ENCODE measurements around the gene NEK6.

The NEK6 gene

DNA sequence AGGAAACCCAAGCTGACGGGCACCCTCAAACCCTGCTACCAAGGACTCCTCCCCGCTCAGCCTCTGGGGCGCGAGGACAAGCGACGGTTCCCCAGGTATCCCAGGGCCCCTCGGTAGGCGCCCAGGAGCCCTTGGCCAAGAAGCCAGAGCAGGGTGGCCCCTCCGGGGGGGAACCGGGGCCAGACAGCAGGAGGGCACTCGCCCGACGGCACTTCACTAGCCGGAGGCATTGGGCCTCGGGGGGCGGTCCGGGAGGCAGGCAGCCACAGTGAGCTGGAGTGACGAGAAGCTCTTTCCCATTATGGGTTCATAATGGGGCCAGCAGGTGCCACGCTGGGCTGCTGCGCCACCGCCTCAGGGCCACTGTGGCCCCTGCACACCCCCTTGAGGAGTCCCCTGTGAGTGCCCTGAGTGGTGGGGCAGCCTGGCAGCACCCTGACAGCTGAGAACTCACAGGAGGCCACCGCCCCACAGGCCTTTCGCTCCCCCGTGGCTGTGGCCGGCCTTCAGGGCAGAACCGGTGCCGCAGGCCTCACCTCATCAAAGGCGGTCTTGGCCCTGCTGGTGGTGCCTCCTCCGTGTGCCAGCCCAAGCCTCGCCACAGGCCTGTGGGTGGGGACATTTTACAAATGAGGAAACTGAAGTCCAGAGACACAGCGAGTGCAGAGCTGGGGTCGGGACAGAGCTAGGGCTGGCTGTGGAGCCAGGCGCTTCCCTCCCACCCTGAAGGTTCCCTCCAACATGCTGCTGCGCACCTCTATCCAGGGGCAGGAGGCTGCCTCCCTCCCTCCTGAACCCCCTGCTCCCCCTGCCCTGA is 88.8 kb downstream of the NEK6 start:
- no peak for DNase-seq

DNA sequence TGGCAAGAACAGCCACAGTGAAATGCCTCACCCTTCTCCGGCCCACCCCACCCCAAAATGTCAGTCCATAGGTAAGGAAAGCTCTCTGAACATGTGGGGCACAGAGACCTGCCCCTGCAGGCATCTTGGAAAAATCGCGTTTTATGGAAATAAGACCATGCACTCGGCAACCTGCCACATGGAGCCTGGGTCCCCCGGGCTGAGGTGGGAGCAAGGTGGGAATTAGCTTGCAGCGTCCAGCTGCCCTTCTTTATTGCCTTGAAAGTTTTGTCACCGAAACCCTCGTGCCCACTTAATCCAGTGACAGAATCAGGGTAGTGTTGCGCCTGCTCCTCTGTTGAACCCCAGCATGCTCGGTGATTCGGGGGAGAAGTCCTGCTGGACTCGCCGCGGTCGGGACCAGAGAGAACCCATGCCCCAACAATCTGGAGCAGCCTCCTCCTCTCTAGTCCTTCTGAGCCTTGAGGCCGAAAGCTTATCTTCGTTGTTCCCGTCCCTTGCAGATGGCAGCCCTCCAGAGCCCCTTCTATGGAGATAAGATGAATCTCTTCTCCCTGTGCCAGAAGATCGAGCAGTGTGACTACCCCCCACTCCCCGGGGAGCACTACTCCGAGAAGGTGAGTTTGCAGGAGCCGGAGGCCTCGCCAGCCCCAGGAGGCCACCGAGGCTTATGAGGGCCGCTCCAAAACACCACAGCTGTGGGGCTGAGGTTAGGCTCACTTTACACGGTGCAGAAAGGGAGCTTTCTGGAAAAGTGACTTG is 89.6 kb downstream of the NEK6 start:
- DNase-seq, result no peak

DNA sequence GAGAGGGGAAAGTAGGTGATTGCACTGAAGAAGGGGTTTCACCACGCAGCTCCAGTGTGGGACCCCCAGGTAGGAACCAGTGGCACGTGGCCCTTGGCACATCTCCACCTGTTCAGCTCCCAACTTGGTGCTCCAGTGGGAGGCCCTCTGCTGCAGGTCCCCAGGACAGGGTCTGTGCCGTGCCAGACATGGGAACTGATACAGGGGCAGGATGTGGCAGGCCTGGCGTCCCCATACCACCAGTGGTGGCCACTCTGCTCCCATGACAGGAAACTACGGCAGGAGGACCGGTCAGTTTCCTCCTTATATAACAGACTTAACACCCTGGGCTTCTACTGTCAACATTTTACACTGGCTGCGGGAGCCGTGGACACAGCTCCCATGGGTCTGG is 90.2 kb downstream of the NEK6 start:
- no peak for DNase-seq

DNA sequence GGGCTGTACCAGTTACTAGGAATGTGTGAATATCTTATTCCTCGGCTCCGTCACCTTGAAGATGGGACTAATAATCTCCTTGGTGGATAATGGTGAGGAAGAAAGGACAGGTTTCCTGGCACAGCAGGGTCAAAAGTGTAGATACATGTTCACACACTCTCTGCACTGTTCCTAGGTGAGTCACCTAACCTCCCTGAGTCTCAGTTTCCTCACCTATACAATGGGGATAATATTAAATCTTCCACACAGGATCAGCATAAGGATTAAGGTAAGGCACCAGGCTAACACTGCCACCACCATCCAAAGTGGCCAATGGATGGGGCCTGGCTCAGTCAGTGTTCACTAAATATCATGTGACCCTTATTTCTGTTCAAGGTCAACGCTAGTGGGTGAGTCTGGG is 90.6 kb downstream of the NEK6 start:
- DNase-seq, result no peak

DNA sequence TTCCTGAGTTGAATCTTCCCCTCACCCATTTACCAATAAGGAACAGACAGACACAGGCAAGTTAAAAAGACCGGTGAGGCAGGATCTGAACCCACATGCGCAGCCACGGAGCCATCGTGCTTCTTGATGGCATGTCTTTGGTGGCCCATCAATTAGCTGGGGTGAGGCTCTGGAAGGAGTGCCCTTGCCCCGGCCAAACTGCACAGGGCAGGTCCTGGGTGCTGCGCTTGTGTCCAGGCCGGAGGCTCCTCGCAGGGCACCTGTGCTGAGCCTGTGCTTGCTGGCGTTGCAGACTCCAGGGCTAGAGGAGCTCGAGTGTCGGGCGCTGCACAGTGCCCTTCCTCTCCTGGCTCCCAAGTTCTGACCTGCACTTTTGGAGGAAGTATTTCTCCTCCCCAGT is 91.1 kb downstream of the NEK6 start:
- DNase-seq, result no peak

DNA sequence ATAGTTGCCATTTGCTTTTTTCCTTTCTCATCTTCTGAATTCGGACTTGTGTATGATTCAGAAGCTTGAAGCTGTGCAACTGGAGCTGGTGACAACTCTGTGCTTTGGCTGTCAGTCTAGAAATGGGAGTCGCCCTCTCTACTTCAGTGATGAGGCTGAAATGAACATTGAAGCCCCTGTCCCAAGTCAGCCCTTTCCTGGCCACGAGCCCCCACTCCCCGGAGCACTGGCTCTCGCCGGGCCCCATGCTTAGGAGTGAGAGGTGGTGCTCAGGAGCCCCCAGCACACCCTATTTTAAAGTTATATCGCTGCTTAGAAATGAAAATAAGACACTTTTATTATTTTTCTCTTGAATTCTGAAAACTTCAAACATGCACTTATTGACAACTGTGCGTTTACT is 91.5 kb downstream of the NEK6 start:
- no peak for DNase-seq

DNA sequence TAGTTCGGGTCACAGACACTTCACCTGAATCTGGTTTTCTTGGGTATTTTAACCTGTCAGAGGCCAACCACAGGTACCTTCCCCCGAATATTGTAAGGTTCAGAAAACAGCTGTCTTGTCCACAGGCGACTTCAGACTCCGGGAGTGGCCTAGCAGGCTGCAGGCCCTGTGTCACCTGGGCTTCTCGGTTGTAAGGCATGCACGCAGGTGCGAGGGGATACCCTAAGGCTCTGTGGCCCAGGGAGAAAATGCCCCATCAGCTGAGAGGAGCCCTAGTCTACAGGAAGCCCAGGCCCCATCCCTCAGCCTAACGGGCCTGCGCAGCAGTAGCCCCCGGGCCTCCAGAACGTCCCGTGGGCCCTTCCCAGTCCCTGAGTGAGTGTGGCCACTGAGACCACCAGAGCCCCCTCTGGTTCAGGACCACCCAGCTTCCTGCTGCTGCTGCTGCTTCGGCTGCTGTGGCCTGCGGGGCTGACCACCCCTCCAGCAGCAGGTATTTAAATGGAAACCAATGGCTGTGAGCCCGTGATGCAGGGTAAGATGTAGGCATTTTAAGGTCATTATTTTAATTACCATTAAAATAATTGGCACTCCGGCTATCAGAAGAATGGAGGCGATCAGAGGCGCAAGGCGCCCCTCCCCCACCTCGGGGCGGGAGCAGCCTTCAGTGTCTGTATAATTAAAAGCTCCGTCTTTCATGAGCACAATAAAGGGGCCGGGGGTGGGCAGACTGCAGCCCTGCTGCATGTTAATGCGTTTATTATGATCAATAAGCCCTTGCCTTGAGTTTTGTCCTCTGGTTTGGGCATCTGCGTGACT is 92.1 kb downstream of the NEK6 start:
- no peak for DNase-seq

DNA sequence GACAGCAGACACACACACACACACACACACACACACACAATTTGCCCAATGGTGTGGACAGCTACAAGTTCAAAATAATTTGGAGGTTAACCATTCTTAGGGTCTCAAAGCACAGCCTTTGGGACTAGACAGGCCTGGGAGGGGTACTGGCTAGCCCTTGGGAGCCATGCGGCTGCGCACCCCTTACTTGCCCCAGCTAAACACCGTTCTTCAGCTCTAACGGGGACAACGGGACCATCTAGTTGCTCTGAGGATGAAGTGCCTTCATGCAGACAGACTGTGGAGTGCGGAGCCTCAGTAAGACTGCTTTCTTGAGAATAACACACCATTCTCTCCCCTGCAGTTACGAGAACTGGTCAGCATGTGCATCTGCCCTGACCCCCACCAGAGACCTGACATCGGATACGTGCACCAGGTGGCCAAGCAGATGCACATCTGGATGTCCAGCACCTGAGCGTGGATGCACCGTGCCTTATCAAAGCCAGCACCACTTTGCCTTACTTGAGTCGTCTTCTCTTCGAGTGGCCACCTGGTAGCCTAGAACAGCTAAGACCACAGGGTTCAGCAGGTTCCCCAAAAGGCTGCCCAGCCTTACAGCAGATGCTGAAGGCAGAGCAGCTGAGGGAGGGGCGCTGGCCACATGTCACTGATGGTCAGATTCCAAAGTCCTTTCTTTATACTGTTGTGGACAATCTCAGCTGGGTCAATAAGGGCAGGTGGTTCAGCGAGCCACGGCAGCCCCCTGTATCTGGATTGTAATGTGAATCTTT is 92.9 kb downstream of the NEK6 start:
- no peak for DNase-seq

GRCh38 chr9:124351672-124352468 is 94.1 kb downstream of the NEK6 start:
- no peak for DNase-seq

DNA sequence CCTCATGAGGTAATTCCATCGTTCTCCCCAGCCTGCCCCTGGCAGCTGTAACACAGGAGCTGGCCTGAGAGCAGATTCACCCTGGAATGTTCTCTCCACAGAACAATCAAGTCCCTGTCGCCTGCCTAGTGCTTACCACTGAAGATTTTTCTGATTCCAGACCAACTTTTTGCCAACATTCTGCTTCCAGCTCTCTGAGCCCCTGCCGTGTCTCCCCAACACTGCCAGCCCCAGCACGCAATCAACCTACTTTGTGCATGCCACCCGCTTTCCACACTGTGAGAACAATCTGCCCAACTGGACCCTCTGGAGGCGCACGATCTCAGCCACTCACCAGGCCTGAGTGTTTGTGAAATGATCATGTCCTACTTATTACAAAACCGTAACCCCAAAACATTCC is 94.9 kb downstream of the NEK6 start:
- no peak for DNase-seq

GRCh38 chr9:124353166-124353768 is 95.5 kb downstream of the NEK6 start:
- DNase-seq, result no peak

DNA sequence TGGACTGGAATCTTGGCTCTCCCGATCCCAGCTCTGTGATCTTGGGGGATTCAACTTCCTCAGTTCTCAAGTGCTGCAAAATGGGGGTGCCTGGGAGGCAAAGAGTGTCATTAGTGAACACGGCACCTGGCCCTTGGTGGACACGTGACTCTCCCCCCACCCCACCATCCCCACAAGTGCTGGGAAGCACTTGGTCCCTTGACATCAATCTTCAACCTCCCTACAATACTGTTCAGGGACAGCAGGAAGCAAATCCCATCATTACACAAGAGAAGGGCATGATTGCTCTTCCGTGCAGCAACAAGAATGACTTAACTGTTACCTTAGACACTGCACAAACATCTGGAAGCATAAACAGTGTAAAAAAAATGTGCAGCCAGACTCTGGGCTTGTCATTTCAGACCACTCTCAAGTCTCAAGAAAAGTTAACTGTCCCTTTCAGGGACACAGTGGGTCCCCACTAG is 96.1 kb downstream of the NEK6 start:
- DNase-seq, result no peak

- DNase-seq, result no peak
Observed at GRCh38 chr9:124354346-124355038, 96.7 kb downstream of the NEK6 start.

- no peak for DNase-seq
Observed at GRCh38 chr9:124355039-124355940, 97.5 kb downstream of the NEK6 start.

DNA sequence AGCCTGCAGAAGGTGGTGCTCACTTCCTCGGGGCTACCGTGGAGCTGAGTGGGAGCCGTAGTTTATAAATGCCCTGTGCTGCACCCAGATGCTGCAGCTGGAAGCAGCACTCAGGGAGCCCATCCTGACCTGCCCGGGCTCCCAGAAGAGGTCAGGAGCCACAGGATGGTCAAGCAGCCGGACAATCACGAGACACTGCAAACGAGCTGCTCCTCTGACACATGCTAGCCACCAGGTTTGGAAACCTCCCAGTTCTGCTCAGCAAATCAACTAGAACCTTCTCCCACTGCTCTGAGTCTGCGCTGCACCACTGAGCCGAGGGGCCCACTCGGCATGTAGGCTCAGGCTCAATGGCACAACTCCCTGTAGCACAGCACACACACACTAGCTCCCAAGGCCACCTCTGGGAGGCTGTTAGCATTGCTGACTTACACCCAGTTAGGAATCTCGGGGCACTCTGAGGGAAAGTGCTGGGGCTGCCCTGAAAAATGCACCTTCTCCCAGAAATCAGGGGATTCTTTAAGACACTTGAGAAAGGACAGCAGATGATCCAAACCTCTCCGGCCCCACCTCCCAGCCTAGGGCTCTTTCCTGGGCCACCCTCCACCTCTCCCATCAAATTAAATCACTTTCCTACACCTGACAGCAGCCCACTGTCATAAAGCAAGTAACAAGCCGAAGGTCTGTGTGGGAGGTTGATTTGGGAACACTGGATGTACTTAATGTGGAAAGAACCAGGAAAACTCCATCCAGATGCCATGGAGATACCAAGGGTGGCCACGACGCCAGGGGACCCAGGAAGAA is 98.4 kb downstream of the NEK6 start:
- no peak for DNase-seq

GRCh38 chr9:124356745-124357390 is 99.1 kb downstream of the NEK6 start:
- DNase-seq, result no peak

GRCh38 chr9:124357721-124358361 is 100.1 kb downstream of the NEK6 start:
- DNase-seq, result no peak

DNA sequence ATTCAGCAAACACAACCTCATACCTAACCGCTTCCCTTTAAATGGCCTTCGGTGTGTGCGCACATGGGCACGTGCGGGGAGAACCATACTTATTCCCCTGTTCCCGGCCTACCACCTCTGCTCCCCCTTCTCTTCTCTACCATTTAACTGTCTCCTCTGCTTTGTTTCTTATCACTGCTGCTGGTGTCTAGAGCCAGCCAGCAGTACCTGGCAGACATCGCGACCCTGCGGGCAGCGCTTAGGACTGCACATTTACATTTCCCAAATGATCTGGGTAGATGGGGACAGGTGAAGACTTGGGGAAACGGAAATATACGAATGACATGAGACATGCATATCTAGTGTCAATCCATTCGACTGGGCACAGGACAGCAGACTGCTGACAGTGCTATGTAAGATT is 100.9 kb downstream of the NEK6 start:
- no peak for DNase-seq

All from GF-D8 (cell line).